ENCODE measurements around the gene YEATS4.

- no peak for TF ChIP-seq CTCF (IDR thresholded peaks at IDR 0.05)
- no peak for TF ChIP-seq POLR2A (IDR thresholded peaks at IDR 0.05)
These were observed 11.2 kb upstream of the YEATS4 start, which contains the start of gene LYZ for GRCh38 chr12:69348162-69348938.

Data from lower leg skin (tissue), 3 donors.